ENCODE data around the gene KYNU. TPM values are rescaled to one million over a fixed set of nuclear protein-coding genes. Genes with fewer than 3 reads are reported as not detected.
"Not testable (repeated sequence)": the region's sequence is repeated elsewhere in the genome, so short reads cannot be mapped to it uniquely, and the experiment has no call there.

Gene KYNU
- total RNA-seq, 4 donors from 2014 or later = 0.63 to 8.7 (median 4.2) TPM

- H3K9me3 ChIP-seq = no peaks in the 10 kb centered on the region
- no peaks in the 10 kb centered on the region for H3K27me3 ChIP-seq
- no peak for DNase-seq (ENCODE audit: low spot score in 2 of 2)
- H3K4me1 ChIP-seq = no peaks in the 10 kb centered on the region
- TF ChIP-seq POLR2A (IDR thresholded peaks at IDR 0.05) = no peak
- WGBS, 2 donors = 95 to 100% methylated on average over 1 of the region's 1 CpG
- no peak overlapping the region for H3K27ac ChIP-seq
- H3K4me3 ChIP-seq = no peak overlapping the region
- no peaks in the 10 kb centered on the region for H3K36me3 ChIP-seq
These were observed 174.0 kb downstream of the KYNU start for GRCh38 chr2:143051465-143051864.

GRCh38 chr2:143053437-143053836, 176.0 kb downstream of the KYNU start:
- not testable (repeated sequence) for DNase-seq (ENCODE audit: low spot score in 2 of 2); H3K4me3 ChIP-seq; H3K27me3 ChIP-seq; H3K36me3 ChIP-seq; H3K27ac ChIP-seq; H3K4me1 ChIP-seq; H3K9me3 ChIP-seq
- 90 to 92% methylated on average over 4 of the region's 4 CpGs for WGBS, 2 donors

- H3K4me1 ChIP-seq = peaks cover 0 to 9% (median 0%) of the 10 kb centered on the region in 4 donors
- no peak overlapping the region for H3K27ac ChIP-seq
- no peak for DNase-seq (ENCODE audit: low spot score in 2 of 2)
- 96 to 97% methylated on average over 5 of the region's 5 CpGs for WGBS, 2 donors
- no peaks in the 10 kb centered on the region for H3K9me3 ChIP-seq
- no peaks in the 10 kb centered on the region for H3K27me3 ChIP-seq
- no peaks in the 10 kb centered on the region for H3K36me3 ChIP-seq
- no peak for TF ChIP-seq POLR2A (IDR thresholded peaks at IDR 0.05)
- no peak for TF ChIP-seq CTCF (IDR thresholded peaks at IDR 0.05)
- TF ChIP-seq EP300 (IDR thresholded peaks at IDR 0.05) = no peak
- H3K4me3 ChIP-seq = no peak overlapping the region
These were observed 179.1 kb downstream of the KYNU start for GRCh38 chr2:143056550-143056949.

GRCh38 chr2:143058851-143059250, 181.4 kb downstream of the KYNU start:
- no peak overlapping the region for H3K4me3 ChIP-seq
- H3K36me3 ChIP-seq = no peaks in the 10 kb centered on the region
- no peak overlapping the region for H3K27ac ChIP-seq
- no peak for TF ChIP-seq EP300 (IDR thresholded peaks at IDR 0.05)
- TF ChIP-seq POLR2A (IDR thresholded peaks at IDR 0.05) = no peak
- TF ChIP-seq CTCF (IDR thresholded peaks at IDR 0.05) = no peak
- peaks cover 0 to 9% (median 0%) of the 10 kb centered on the region in 4 donors for H3K4me1 ChIP-seq
- DNase-seq (ENCODE audit: low spot score in 2 of 2) = no peak
- no peaks in the 10 kb centered on the region for H3K9me3 ChIP-seq
- H3K27me3 ChIP-seq = no peaks in the 10 kb centered on the region
- WGBS, 2 donors = 22 to 32% methylated on average over 1 of the region's 1 CpG

GRCh38 chr2:143063612-143064200, 186.2 kb downstream of the KYNU start:
- TF ChIP-seq POLR2A (IDR thresholded peaks at IDR 0.05) (no peak), EP300 (IDR thresholded peaks at IDR 0.05) (no peak), CTCF (IDR thresholded peaks at IDR 0.05) (no peak)
- 78 to 81% methylated on average over 1 of the region's 1 CpG for WGBS, 2 donors
- H3K9me3 ChIP-seq = peaks cover 0 to 4% (median 0%) of the 10 kb centered on the region in 4 donors
- no peak overlapping the region for H3K27ac ChIP-seq
- no peaks in the 10 kb centered on the region for H3K36me3 ChIP-seq
- no peak for DNase-seq (ENCODE audit: low spot score in 2 of 2)
- H3K4me3 ChIP-seq = no peak overlapping the region
- H3K27me3 ChIP-seq = no peaks in the 10 kb centered on the region
- H3K4me1 ChIP-seq = peaks cover 0 to 5% (median 0%) of the 10 kb centered on the region in 4 donors

- Histone ChIP-seq H3K27me3 (no peaks in the 10 kb centered on the region), H3K4me3 (no peak overlapping the region), H3K9me3 (peaks cover 0 to 4% (median 0%) of the 10 kb centered on the region in 4 donors), H3K36me3 (no peaks in the 10 kb centered on the region), H3K27ac (no peak overlapping the region), H3K4me1 (no peaks in the 10 kb centered on the region)
- no peak for TF ChIP-seq POLR2A (IDR thresholded peaks at IDR 0.05)
- TF ChIP-seq EP300 (IDR thresholded peaks at IDR 0.05) = no peak
- TF ChIP-seq CTCF (IDR thresholded peaks at IDR 0.05) = no peak
- WGBS, 2 donors = 84 to 86% methylated on average over 3 of the region's 3 CpGs
- no peak for DNase-seq (ENCODE audit: low spot score in 2 of 2)
These were observed 190.6 kb downstream of the KYNU start for GRCh38 chr2:143068094-143068493.

All from tibial nerve (tissue), 4 donors.